Endothelial cell of hepatic sinusoid (primary cell): ENCODE data around the gene ZNF592.

Experiments
- in situ Hi-C: cut with HindIII; loops from 2 replicates; pipeline ENCODE4 v1.10.0; 2017; ENCODE audit warnings: low sequenced_read_pairs

The ZNF592 gene

GRCh38 chr15:84840741-84841429 lies 92.5 kb downstream of the ZNF592 start:
- in situ Hi-C loops, result loop anchor here (25.0 kb wide), 1 partner anchor 296 kb away; no protein-coding TSS in a partner anchor

DNA sequence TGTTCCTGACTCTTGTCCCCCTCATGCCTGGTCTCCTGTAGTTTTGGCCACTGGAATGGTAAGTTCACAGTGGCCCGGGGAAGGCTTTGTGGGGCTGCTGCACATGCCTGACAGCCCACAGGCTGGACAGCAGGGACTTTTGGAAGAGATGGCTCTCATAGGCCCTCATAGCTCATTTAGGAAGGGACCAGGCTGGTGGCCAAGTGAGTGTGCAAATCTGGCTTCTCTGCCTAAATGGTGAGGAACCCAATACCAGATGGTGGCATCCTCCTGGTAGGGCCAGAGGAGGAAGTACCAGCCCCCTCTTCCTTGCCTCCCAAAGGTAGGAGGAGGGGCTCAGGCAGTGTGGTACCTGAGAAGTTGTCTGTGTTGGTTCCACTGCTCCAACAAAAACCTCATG lies 94.4 kb downstream of the ZNF592 start:
- in situ Hi-C loops, result loop anchor here (25.0 kb wide), 1 partner anchor 295 kb away; no protein-coding TSS in a partner anchor

DNA sequence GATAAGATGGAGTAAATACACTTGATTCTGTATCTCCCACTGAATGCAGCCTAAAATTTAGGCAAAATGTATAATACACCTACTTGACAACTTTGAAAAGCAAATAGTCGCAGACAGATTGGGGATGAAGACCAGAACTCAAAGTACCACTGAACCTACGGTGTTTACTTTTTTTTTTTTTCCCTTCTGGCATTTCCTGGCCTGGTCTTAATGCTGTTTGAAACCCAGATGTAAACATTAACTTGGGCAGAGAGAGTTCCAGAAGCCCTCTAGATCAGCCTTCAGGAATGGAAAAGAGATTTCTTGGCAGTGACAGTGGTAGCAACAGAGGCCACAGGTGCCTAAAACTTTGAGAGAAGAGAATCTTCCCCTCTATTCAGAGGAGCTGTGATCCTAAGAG lies 96.6 kb downstream of the ZNF592 start:
- in situ Hi-C loops, result loop anchor here (25.0 kb wide), 1 partner anchor 292 kb away; no protein-coding TSS in a partner anchor

GRCh38 chr15:84845631-84846030 lies 97.2 kb downstream of the ZNF592 start:
- in situ Hi-C loops, result loop anchor here (25.0 kb wide), 1 partner anchor 292 kb away; no protein-coding TSS in a partner anchor

DNA sequence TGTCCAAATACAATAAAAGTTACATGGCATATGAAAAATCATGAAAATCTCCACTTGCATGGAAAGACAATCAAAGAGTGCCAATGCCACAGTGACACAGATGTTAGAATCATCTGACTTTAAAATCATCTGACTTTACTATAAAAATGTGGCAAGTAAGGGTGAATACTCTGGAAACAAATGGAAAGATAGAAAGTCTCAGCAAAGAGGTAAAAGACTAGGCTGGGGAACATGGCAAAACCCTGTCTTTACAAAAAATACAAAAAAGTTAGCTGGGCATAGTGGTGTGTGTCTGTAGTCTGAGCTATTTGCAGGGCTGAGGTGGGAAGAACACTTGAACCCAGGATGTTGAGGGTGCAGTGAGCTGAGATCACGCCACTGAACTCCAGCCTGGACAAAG lies 97.9 kb downstream of the ZNF592 start:
- in situ Hi-C loops, result loop anchor here (25.0 kb wide), 1 partner anchor 291 kb away; no protein-coding TSS in a partner anchor

DNA sequence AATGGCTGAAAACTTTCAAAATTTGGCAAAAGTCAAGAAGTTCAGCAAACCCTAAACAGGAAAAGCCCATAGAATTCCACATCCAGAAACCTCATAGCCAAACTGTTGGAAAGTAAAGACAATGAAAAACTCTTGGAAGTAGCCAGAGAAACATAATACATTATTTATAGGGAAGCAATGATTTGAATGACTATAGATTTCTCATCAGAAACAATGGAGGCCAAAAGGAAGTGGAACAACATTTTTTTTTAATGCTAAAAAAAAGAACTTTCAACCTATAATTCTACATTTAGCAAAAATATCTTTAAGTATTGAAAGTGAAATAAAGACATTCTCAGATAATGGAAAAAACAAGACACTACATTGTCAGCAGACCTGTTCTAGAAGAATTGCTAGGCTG lies 99.0 kb downstream of the ZNF592 start:
- in situ Hi-C loops, result loop anchor here (25.0 kb wide), 1 partner anchor 290 kb away; no protein-coding TSS in a partner anchor

DNA sequence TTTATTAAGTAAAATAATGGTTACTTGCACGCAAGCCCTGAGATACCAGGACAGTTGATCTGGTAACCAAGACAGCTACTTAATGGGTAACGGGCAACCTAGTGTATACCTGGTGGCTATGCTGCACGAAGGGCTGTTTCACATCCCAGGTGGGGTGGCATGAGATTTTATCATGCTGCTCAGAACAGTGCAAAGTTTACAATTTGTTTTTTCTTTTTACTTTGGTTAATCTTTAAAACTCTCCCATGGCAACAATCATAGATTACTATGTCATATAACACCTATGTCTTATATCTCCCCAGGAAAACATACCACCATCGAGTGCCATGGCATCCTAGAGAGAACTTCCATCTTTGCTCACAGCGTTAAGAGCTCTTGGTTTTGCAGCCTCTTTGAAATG lies 103.8 kb downstream of the ZNF592 start:
- in situ Hi-C loops, result no loop called here

DNA sequence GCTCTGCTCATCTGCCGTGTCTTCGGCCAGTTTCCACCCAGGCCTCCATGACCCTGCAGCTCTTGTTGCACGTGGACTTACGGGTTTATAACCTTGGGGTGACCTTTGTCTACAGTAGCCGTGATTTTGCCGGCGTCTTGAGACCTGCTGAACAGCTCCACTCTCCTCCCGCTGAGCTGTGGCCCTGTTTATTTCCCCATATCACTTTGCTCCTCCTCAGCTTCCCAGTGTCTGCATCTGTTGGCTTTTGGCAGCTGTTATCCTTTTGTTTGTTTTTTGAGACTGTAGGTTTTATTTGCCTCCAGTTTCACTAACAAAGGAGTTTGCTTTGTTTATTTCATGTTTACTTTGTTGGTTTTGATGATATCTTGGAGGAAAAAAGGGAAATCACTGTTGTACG lies 106.7 kb downstream of the ZNF592 start:
- in situ Hi-C loops, result no loop called here

- in situ Hi-C loops, result no loop called here
Observed at GRCh38 chr15:84855765-84856164, 107.4 kb downstream of the ZNF592 start.
